A549 (cell line): ENCODE measurements around the gene ZXDC. TPM values are rescaled to one million over a fixed set of nuclear protein-coding genes. Genes with fewer than 3 reads are reported as not detected.

ENCODE experiments used
- ATAC-seq, 2 experiments: fragments of 200-7000 bp in 1 of 2; fragments of >200 bp in 1 of 2; cut with Nextera tagmentation in 1 of 2; cut with Tn5 transposase in 1 of 2; 3 replicates each; pipeline versions ENCODE4 v1.8.0 to v1.9.1; 2018 to 2020; ENCODE audit warnings: mild to moderate bottlenecking in 1 of 2, moderate library complexity in 1 of 2
- CTCF ChIA-PET: fragments of 300-600 bp; sonication (Branson Sonifier 250); formaldehyde crosslinking; extraction: SDS; loops from one replicate; lab custom pipeline; 2021; ENCODE audit warnings: antibody characterized with exemption, inconsistent platforms; lab: Yijun Ruan, JAX
- POLR2A ChIA-PET: fragments of 350-600 bp; formaldehyde crosslinking; extraction: SDS; loops from one replicate; lab custom pipeline; 2021; ENCODE audit warnings: antibody characterized with exemption, inconsistent platforms; lab: Yijun Ruan, JAX
- DNase-seq, 2 experiments: peaks; one replicate each; pipeline versions ENCODE4 v3.0.0 to v3.0.0-alpha.2; 2011 to 2016; ENCODE audit warnings: low read depth in 1 of 2, low spot score in 1 of 2
- FAIRE-seq: peaks from 2 replicates; lab custom pipeline; 2011; peaks lifted over from hg19 to GRCh38; lab: Jason Lieb, UNC
- H3K27ac ChIP-seq, 2 experiments: fragments of >200 bp; sonication (Bioruptor Twin); formaldehyde crosslinking; 3 replicates each; pipeline ENCODE4 v1.5.1; 2016 to 2017
- H3K4me1 ChIP-seq: fragments of >200 bp; sonication (Bioruptor Twin); formaldehyde crosslinking; 3 replicates; pipeline ENCODE4 v1.6.1; 2016
- H3K4me2 ChIP-seq: fragments of >200 bp; sonication (Bioruptor Twin); formaldehyde crosslinking; 3 replicates; pipeline ENCODE4 v1.6.1; 2016
- H3K4me3 ChIP-seq: fragments of >200 bp; sonication (Bioruptor Twin); formaldehyde crosslinking; 3 replicates; pipeline ENCODE4 v1.5.1; 2016
- H3K9me3 ChIP-seq: fragments of >200 bp; sonication (Bioruptor Twin); formaldehyde crosslinking; 3 replicates; pipeline ENCODE4 v1.6.1; 2016
- BHLHE40 ChIP-seq: IDR thresholded peaks from 2 replicates; pipeline ENCODE4 v1.6.1; 2012; ENCODE audit warnings: low read depth, low read length, inconsistent platforms
- CHD2 ChIP-seq: fragments of 150-350 bp; IDR thresholded peaks from 2 replicates; pipeline ENCODE4 v1.6.1; 2014; ENCODE audit warnings: low read length; ENCODE audit not compliant: partially characterized antibody
- EHMT2 ChIP-seq: fragments of 200-600 bp; sonication (generic); IDR thresholded peaks from 2 replicates; pipeline ENCODE4 v1.6.1; 2016; ENCODE audit warnings: antibody characterized with exemption, low read depth, mild to moderate bottlenecking, moderate library complexity
- EP300 ChIP-seq, 2 experiments: fragments of >200 bp; sonication (Bioruptor Twin); formaldehyde crosslinking; IDR thresholded peaks; 2 replicates in 1 of 2; 3 replicates in 1 of 2; pipeline ENCODE4 v1.6.1; 2016 to 2017
- FOSL2 ChIP-seq, 2 experiments: fragments of 450-650 bp in 1 of 2; fragments of >200 bp in 1 of 2; sonication (Bioruptor Twin) in 1 of 2; formaldehyde crosslinking; IDR thresholded peaks; 2 replicates each; pipeline versions ENCODE4 v1.5.0 to v1.6.1; 2016 to 2020; ENCODE audit warnings: mild to moderate bottlenecking in 1 of 2, moderate library complexity in 1 of 2
- HDAC2 ChIP-seq: fragments of 200-600 bp; sonication (generic); IDR thresholded peaks from 2 replicates; pipeline ENCODE4 v1.6.1; 2016
- HEYL ChIP-seq: fragments of 250-450 bp; sonication (Bioruptor Pico); IDR thresholded peaks from 2 replicates; pipeline ENCODE4 v1.8.0; 2021; ENCODE audit warnings: mild to moderate bottlenecking, moderate library complexity
- HOXA7 ChIP-seq: fragments of 250-450 bp; sonication (Bioruptor Pico); IDR thresholded peaks from 2 replicates; pipeline ENCODE4 v1.5.0; 2020; ENCODE audit warnings: mild to moderate bottlenecking, moderate library complexity
- JUN ChIP-seq, 2 experiments: fragments of >200 bp; sonication (Bioruptor Twin); formaldehyde crosslinking; IDR thresholded peaks; 2 replicates in 1 of 2; 3 replicates in 1 of 2; pipeline ENCODE4 v1.6.1; 2016 to 2017
- KDM5A ChIP-seq: fragments of 200-600 bp; sonication (generic); IDR thresholded peaks from 2 replicates; pipeline ENCODE4 v1.6.1; 2016; ENCODE audit warnings: antibody characterized with exemption, mild to moderate bottlenecking
- NFE2L2 ChIP-seq: fragments of 150-350 bp; conservative IDR thresholded peaks from 2 replicates; pipeline ENCODE4 v1.6.1; 2014; ENCODE audit warnings: low read length
- NPAS2 ChIP-seq: fragments of 250-450 bp; sonication (Bioruptor Pico); IDR thresholded peaks from 2 replicates; pipeline ENCODE4 v1.8.0; 2022; ENCODE audit warnings: mild to moderate bottlenecking, moderate library complexity, borderline replicate concordance
- RAD21 ChIP-seq, 2 experiments: fragments of >200 bp in 1 of 2; sonication (Bioruptor Twin) in 1 of 2; formaldehyde crosslinking in 1 of 2; IDR thresholded peaks in 1 of 2; conservative IDR thresholded peaks in 1 of 2; 2 replicates in 1 of 2; 3 replicates in 1 of 2; pipeline ENCODE4 v1.6.1; 2012 to 2018; ENCODE audit warnings: inconsistent platforms in 1 of 2
- SREBF2 ChIP-seq: fragments of 450-650 bp; IDR thresholded peaks from 2 replicates; pipeline ENCODE4 v1.6.1; 2014; ENCODE audit warnings: mild to moderate bottlenecking, moderate library complexity
- ZC3H11A ChIP-seq: fragments of 450-650 bp; IDR thresholded peaks from 2 replicates; pipeline ENCODE4 v1.6.1; 2014; ENCODE audit warnings: antibody characterized with exemption, mild to moderate bottlenecking
- WGBS: methylation state at CpG from one replicate; pipeline ENCODE4 v1.1.6; 2017; ENCODE audit errors: missing lambda C conversion rate; 5-methylcytosine and 5-hydroxymethylcytosine counted together
- polyA plus RNA-seq, 4 experiments: library from polyadenylated mRNA; depleted of rRNA in 3 of 4; stranded (reverse); fragments of >200 nt; fragmentation: RNase III in 1 of 4; extraction: RNeasy Plus Mini Kit Qiagen cat#74134 plus additional on column Dnase treatment in 1 of 4; gene quantifications; 2 replicates in 3 of 4; 3 replicates in 1 of 4; pipeline ENCODE4 v1.2.3, GENCODE V29; 2011 to 2017
- TF ChIP-seq, protein P1 (sequence below): IDR thresholded peaks from 2 replicates; pipeline ENCODE4 v1.6.1; 2012
- TF ChIP-seq, protein P2 (sequence below): IDR thresholded peaks from 2 replicates; pipeline ENCODE4 v1.6.1; 2012
- TF ChIP-seq, protein P3 (sequence below): fragments of >200 bp; sonication (Bioruptor Twin); formaldehyde crosslinking; IDR thresholded peaks from 2 replicates; pipeline ENCODE4 v1.6.1; 2016

The ZXDC gene
- polyA plus RNA-seq, 2 of the 4 experiments (the other 2 are of a cell fraction) = 6.0 to 8.5 TPM

DNA sequence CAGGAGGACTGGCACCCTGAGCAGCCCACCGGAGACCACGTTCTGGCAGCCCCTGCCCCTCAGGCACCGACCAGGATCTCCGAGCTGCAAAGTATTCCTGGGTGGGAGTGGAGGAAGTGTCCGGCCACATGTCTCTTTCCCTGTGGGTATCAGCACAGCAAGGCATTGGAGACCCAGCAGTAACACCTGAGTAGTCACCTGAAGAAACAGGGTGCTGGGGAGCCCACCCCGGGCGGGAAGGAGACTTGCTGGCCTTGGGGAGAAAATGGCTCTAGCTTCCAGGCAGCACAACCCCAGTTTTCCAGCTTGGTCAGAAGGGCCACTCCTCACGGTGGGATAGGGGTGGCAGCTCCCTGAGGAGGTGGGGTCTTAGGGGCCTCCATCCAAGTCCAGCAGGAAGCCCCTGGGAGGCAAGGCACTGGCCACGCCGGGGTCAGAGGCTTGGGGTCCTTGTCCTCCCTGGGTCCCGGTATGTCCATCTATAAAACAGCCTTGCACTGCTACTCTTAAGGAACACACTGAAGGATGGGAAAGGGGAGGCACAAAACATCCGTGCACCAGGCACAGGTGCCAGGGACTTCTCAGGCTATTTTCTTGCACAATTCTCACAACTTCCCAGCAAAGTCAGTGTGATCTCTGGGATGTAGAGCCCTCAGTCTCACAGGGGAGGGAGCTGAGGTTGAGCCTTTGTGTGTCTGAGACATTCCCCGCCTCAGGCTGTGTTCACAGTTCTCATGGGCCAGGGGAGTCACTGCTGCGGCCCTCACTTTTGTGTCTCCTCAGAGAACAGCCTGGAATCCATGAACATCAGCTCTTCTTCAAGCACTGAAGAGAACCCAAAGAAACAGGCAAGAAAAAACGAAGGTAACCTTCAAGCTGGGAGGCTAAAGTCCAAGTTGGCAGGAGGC is 69.0 kb downstream of the ZXDC start:
- H3K27ac ChIP-seq = no peak overlapping the region
- H3K9me3 ChIP-seq = no peaks in the 10 kb centered on the region
- H3K4me1 ChIP-seq = no peaks in the 10 kb centered on the region
- no peak for ATAC-seq
- FAIRE-seq = no peak
- no peak overlapping the region for H3K4me2 ChIP-seq
- ChIA-PET POLR2A (no interaction called here), CTCF (interaction anchor here (0.6 to 0.9 kb wide), 2 partner anchors 11 to 21 kb away, joined by 3 to 4 read pairs; no protein-coding TSS in a partner anchor)
- TF ChIP-seq, protein P1, sequence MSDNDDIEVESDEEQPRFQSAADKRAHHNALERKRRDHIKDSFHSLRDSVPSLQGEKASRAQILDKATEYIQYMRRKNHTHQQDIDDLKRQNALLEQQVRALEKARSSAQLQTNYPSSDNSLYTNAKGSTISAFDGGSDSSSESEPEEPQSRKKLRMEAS = no peak
- no peak for TF ChIP-seq CHD2
- TF ChIP-seq, protein P2, sequence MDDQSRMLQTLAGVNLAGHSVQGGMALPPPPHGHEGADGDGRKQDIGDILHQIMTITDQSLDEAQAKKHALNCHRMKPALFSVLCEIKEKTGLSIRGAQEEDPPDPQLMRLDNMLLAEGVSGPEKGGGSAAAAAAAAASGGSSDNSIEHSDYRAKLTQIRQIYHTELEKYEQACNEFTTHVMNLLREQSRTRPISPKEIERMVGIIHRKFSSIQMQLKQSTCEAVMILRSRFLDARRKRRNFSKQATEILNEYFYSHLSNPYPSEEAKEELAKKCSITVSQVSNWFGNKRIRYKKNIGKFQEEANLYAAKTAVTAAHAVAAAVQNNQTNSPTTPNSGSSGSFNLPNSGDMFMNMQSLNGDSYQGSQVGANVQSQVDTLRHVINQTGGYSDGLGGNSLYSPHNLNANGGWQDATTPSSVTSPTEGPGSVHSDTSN = no peak
- WGBS = 43% methylated on average over 5 of the region's 15 CpGs
- H3K4me3 ChIP-seq = no peak overlapping the region
- no peak for DNase-seq

DNA sequence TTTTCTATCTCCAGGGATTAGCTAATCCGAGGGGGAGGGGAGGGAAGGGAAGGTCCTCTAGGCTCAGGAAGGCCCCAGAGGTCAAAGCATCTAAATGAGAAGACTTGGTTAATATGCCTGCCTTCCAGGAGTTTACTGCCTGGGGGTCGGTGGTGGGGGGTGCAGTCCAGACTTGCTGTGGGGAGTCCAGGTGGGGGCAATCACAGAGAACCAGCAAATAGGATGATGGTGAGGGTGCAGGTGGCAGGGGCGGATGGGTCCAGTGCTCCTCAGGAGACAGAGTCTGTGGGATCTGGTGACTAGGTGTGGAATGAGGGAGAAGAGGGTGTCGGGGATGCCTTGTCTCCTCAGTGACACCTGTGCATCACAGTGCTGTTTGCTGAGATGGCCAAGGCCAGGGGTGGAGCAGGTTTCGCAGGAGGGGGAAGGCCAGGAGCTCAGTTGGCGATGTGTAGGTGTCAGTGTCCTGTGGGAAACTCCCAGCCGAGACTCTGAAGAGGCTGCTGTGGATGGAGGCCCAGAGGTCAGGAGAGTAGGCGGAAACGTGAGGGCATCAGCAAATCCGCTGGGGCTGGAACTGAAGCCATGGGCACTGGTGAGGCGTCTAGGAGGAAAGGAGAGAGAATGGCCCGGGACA is 72.9 kb downstream of the ZXDC start:
- ChIA-PET CTCF (no interaction called here), POLR2A (no interaction called here)
- no peak for ATAC-seq
- no peak overlapping the region for H3K4me2 ChIP-seq
- no peaks in the 10 kb centered on the region for H3K4me1 ChIP-seq
- no peak for DNase-seq
- H3K9me3 ChIP-seq = no peaks in the 10 kb centered on the region
- WGBS = 61% methylated on average over 12 of the region's 12 CpGs
- FAIRE-seq = no peak
- no peak for TF ChIP-seq CHD2
- TF ChIP-seq EP300 (IDR thresholded peaks at IDR 0.05) = no peak
- TF ChIP-seq NPAS2 (CRISPR knock-in tag) = no peak
- TF ChIP-seq NFE2L2 = no peak
- no peak for TF ChIP-seq BHLHE40
- TF ChIP-seq HEYL (CRISPR knock-in tag) = no peak
- TF ChIP-seq FOSL2 (IDR thresholded peaks at IDR 0.05) = no peak
- no peak for TF ChIP-seq FOSL2 (CRISPR knock-in tag; IDR thresholded peaks at IDR 0.05)
- H3K4me3 ChIP-seq = no peak overlapping the region
- no peak overlapping the region for H3K27ac ChIP-seq

DNA sequence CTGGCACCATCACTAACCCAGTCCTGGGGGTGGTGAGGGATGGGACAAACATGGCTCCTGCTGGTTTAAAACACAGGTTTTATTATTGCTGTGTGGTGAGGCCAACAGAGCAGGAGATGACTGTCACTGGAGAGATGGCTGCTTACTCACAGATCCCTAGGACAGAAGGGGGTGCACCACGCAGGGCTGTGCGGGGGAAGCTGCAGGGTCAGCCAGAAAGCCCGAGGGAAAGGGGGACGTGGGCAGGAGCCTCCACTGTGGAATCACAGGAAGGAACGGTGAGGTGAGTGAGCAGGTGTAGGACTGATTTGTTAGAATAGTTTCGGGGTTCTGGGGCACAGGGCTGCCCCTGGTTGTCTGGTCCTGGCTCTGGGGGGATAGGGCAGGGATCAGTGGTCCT is 73.5 kb downstream of the ZXDC start:
- H3K4me3 ChIP-seq = no peak overlapping the region
- TF ChIP-seq HDAC2 = no peak
- TF ChIP-seq NPAS2 (CRISPR knock-in tag) = no peak
- no peak for TF ChIP-seq RAD21 (conservative IDR thresholded peaks at IDR 0.05 in 1 of 2, IDR thresholded peaks at IDR 0.05 in 1 of 2)
- TF ChIP-seq, protein P3, sequence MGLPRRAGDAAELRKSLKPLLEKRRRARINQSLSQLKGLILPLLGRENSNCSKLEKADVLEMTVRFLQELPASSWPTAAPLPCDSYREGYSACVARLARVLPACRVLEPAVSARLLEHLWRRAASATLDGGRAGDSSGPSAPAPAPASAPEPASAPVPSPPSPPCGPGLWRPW = no peak
- no peak for TF ChIP-seq HOXA7 (CRISPR knock-in tag)
- TF ChIP-seq KDM5A = no peak
- TF ChIP-seq JUN (IDR thresholded peaks at IDR 0.05) = no peak
- TF ChIP-seq ZC3H11A = no peak
- no peak for TF ChIP-seq SREBF2
- TF ChIP-seq, protein P1 = no peak
- no peak for TF ChIP-seq BHLHE40
- TF ChIP-seq EHMT2 = no peak
- TF ChIP-seq, all 56 proteins: peak for 0
- ChIA-PET POLR2A (no interaction called here), CTCF (no interaction called here)
- Histone ChIP-seq H3K4me1 (no peaks in the 10 kb centered on the region), H3K4me2 (no peak overlapping the region), H3K9me3 (no peaks in the 10 kb centered on the region), H3K27ac (no peak overlapping the region)
- FAIRE-seq (no peak), DNase-seq (no peak), ATAC-seq (no peak)
- WGBS = 44% methylated on average over 5 of the region's 6 CpGs
